GM18907 (cell line): ENCODE measurements around the gene MVB12B.

Experiments used
- ATAC-seq: cut with Tn5 transposase; IDR thresholded peaks from one replicate; pipeline ENCODE4 v1.9.1; 2021; ENCODE audit warnings: mild to moderate bottlenecking, moderate library complexity; ENCODE audit not compliant: unreplicated experiment

Gene MVB12B

GRCh38 chr9:126380447-126380846, 53.8 kb downstream of the MVB12B start:
- no peak for ATAC-seq

GRCh38 chr9:126381195-126381594, 54.6 kb downstream of the MVB12B start:
- ATAC-seq = no peak

- no peak for ATAC-seq
Observed at GRCh38 chr9:126383406-126384046, 56.9 kb downstream of the MVB12B start.

- no peak for ATAC-seq
Observed at GRCh38 chr9:126384926-126385325, 58.3 kb downstream of the MVB12B start.

GRCh38 chr9:126386088-126386487, 59.5 kb downstream of the MVB12B start:
- no peak for ATAC-seq

GRCh38 chr9:126386776-126387175, 60.1 kb downstream of the MVB12B start:
- ATAC-seq = no peak

- no peak for ATAC-seq
Observed at GRCh38 chr9:126388964-126389708, 62.5 kb downstream of the MVB12B start.

GRCh38 chr9:126389992-126390391, 63.4 kb downstream of the MVB12B start:
- no peak for ATAC-seq

GRCh38 chr9:126390923-126391322, 64.3 kb downstream of the MVB12B start:
- ATAC-seq = no peak

- ATAC-seq = no peak
Observed at GRCh38 chr9:126391713-126392661, 65.4 kb downstream of the MVB12B start.

GRCh38 chr9:126392662-126393371, 66.2 kb downstream of the MVB12B start:
- no peak for ATAC-seq

GRCh38 chr9:126393876-126394275, 67.2 kb downstream of the MVB12B start:
- ATAC-seq = no peak

- no peak for ATAC-seq
Observed at GRCh38 chr9:126394802-126395201, 68.2 kb downstream of the MVB12B start.

- no peak for ATAC-seq
Observed at GRCh38 chr9:126395439-126396212, 69.0 kb downstream of the MVB12B start.

GRCh38 chr9:126397056-126397455, 70.4 kb downstream of the MVB12B start:
- ATAC-seq = peak; percentile 92

GRCh38 chr9:126398403-126399058, 71.9 kb downstream of the MVB12B start:
- no peak for ATAC-seq

- no peak for ATAC-seq
Observed at GRCh38 chr9:126399251-126399650, 72.6 kb downstream of the MVB12B start.

- ATAC-seq = no peak
Observed at GRCh38 chr9:126399789-126400188, 73.2 kb downstream of the MVB12B start.

GRCh38 chr9:126400571-126400970, 73.9 kb downstream of the MVB12B start:
- no peak for ATAC-seq

- no peak for ATAC-seq
Observed at GRCh38 chr9:126401107-126401506, 74.5 kb downstream of the MVB12B start.
